Left ventricle myocardium superior (tissue), 1 donor: Measurements from ENCODE around the gene SLC12A5. TPM values are rescaled to one million over a fixed set of nuclear protein-coding genes. Genes with fewer than 3 reads are reported as not detected.

Experiments
- ATAC-seq: fragments of 200-7000 bp; cut with Tn5 transposase; one replicate; pipeline ENCODE4 v1.9.1; 2020; ENCODE audit warnings: mild to moderate bottlenecking, moderate library complexity
- DNase-seq: peaks from one replicate; pipeline ENCODE4 v3.0.0-alpha.2; 2020
- intact Hi-C: fragments of 100-400 bp; cut with micrococcal nuclease; formaldehyde crosslinking; loops from one replicate; pipeline ENCODE4 v1.11.0; 2022
- total RNA-seq: library from RNA; stranded (reverse); fragmentation: NEBNext Ultra II Directional; extraction: Animal tissue kit (Norgen Biotek cat#: 25700); gene quantifications from one replicate; pipeline ENCODE4 v1.2.1, GENCODE V29; 2021
- donor health status: DM: no; HTN: yes; CAD: no; lungs with severe emphysema.

Gene SLC12A5
- total RNA-seq, 1 donor from 2014 or later = 1.3 TPM

DNA sequence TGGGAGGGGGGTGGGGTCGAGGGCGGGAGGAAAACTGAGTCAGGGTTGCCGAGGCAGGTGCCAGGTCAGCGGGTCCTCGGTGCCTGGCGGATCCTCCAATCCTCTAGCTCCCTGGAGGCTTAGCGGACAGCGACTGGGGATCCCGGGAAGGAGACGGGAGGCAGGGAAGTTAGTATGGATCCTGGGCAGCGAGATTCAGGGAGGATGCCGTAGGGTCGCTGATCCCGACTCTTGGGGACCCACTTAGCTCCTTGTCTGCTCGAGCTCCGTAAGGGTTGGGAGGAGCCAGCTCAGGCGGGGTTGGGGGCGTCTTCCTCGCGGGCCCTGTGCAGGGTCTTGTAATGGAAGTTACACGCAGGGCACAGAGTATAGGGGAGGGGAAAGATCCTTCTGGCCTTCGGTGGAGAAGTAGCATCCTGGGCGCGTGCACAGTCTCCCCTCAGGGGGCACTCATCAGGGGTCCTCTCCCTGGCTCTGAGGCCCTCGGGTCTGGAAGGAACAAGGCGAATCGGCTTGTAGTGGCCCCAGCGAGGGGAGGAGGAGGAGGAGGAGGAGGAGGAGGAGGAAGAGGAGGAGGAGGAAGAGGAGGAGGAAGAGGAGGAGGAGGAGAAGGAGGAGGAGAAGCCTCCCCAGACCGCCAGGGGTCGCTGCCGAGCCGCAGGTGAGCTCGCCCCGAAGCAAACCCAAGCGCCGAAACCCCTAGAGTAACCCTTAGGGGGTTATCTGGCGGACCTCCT lies 6.4 kb upstream of the SLC12A5 start:
- DNase-seq = peak; percentile 74
- intact Hi-C loops = no loop called here
- ATAC-seq = peak; percentile 63

DNA sequence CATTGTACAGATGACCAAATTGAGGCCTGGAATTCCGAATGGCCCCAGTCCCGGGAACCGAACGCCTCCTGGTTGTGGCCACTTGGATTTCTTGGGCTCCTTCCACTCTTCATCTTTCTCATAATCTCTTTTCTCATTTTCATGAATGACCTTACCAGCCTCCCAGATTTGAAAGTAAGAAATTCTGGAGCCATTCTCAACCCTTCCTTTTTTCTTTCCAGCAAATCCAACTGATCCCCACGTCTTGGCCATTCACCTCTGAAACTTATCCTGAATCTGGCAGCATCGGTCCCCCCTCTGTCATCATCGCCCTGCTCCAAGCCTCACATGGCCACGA lies 5.9 kb upstream of the SLC12A5 start:
- intact Hi-C loops = no loop called here
- no peak for ATAC-seq

DNA sequence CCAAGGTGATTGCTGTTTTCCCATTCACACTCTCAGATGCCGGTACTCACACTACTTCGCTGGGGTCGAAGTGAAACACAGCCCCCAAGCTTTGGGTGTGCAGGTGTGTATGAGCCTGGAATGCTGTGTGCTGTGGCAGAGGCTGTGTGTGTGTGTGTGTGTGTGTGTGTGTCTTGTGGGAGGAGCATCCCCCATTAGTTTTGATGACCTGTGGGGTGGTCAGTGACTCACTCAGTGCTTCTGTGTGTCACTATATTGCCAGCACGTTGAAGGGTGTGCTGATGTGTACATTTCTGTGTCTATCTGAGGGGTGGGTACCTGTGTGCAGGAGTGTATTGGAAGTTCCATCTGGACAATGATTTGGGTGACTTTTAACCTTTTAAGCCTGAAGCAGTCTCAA lies 5.0 kb upstream of the SLC12A5 start:
- no peak for ATAC-seq
- intact Hi-C loops = no loop called here
- DNase-seq = no peak

More for the DNA sequence above, 5.9 kb upstream of the SLC12A5 start:
- no peak for DNase-seq

DNA sequence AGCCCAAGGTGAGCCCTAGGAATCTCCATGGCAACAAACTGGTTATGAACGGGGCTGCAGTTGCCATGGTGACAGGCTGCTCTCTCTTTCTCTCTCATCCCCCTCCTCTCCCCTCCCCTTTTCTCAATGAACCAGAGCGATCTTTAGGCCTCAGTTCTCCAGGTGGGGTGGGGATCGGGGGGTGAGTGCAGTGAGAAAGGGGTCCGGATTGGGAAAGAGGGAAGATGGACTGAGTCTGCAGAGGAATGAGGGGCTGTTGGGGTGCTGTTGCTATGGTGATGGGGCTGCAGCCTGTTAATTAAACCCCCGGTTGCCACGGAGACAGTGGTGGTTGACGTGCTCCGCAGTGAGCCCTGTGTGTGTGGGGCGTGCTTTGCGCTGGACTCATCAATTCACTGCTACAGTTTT lies 3.6 kb upstream of the SLC12A5 start:
- ATAC-seq (no peak), DNase-seq (no peak)
- intact Hi-C loops = no loop called here

DNA sequence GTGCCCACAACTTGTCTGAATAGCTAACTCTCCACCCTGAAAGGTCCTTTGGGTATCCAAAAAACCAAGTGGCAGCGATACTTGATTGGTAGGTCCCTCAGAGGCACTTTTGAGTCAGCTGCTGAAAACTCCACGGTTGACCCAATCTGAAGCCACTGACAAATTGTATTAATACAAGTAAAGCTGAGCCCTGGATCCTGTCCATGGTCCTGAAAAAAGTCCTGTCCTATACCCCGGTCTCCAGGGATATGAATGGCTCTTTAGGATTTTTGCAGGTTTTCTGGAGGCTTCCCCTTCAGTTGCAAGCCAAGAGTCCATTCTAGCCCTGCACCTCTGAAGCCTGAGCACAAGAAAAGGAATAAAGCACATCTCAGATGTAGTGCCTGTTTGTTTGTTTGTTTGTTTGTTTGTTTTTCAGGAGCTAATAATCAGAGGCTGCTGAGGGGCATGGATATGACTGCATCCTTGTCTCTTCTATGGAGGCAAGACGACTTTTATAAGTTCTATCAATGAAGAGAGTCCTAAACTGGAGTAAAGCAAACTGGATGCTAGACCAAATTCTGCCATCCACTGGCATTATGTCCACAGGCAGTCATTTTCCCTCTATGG lies 1.7 kb upstream of the SLC12A5 start:
- no peak for DNase-seq
- peak; percentile 15 for ATAC-seq
- intact Hi-C loops = no loop called here

DNA sequence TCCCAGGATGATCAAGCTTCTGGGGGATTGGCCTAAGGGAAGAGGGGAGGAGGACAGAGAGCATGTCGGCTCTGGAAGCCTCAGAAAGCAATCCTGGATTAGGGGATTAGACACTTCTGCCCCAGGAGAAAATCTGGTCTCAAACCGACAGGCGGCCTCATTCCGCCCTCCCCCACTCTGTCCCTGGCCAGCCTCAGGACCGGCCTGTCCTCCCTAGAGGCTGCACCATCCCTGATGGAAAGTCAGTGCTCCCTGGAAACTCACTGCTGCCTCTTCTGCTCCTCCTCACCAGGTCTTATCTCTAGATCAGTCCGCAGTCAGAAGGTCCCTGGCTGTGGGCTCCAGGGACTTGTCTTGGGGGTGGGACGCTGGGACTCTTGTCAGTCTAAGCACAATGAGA lies 905 bp upstream of the SLC12A5 start:
- intact Hi-C loops = no loop called here
- no peak for ATAC-seq
- no peak for DNase-seq

DNA sequence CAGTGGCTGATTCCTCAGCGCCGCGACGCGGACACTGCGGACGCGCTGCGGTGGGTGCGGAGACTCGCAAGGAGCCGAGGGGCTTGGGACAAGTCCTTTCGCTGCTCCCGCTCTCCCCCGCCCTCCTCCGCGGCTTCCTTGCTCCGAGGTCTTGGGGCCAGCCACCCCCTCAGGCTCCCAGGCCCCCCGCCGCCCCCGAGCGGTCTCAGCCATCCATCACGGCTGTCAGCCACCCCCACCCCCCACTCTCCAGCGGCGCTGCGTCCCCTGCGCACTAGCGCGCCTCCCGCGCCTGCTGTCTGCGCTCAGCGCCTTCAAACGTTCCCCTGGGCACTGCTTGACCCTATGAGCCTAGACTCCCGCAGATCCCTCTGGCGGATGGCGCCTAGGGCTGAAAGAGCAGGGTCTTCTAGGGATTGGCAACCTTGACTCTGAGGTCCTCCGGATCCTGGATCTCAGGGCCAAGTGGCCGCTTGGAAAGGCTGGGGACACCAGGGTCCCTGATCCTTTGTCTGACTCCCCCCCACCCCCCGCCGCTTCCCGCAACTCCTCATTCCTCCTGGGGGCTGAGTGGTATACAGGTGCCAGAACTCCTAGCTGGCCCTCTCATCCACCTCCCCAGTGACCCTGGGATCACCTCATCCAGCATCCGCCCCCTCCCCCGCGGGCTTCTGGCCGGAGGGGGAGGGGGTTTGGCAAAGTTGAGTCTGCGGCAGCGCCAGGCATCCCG lies 1.4 kb downstream of the SLC12A5 start:
- no peak for ATAC-seq
- no peak for DNase-seq
- intact Hi-C loops = no loop called here

DNA sequence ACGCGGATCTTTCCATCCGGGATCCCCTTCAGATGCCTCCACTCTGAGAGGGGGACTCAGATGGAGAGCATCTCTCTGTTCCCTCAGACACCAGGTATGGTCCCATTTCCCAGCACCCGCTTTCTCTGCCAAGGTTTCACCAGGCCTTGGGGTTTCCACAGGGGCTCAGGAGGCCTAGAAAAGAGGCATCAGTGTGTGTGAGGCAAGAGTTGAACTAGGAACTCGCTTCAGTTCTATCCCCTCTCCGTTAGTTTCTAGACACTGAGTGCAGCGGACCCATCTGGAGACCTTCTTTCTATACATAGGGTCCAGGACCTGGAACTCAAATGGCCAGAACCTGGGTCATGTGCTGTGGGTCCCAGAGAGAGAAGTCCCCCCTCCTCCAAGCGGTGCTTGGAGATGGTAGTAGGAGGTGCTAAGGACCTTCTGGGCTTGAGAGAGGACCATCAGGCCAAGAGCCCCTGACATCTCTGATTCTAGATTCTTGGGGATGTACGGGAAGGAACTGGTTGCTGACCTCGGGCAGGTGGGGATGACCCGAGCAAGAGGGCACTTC lies 2.1 kb downstream of the SLC12A5 start:
- ATAC-seq = no peak
- intact Hi-C loops = no loop called here
- no peak for DNase-seq

DNA sequence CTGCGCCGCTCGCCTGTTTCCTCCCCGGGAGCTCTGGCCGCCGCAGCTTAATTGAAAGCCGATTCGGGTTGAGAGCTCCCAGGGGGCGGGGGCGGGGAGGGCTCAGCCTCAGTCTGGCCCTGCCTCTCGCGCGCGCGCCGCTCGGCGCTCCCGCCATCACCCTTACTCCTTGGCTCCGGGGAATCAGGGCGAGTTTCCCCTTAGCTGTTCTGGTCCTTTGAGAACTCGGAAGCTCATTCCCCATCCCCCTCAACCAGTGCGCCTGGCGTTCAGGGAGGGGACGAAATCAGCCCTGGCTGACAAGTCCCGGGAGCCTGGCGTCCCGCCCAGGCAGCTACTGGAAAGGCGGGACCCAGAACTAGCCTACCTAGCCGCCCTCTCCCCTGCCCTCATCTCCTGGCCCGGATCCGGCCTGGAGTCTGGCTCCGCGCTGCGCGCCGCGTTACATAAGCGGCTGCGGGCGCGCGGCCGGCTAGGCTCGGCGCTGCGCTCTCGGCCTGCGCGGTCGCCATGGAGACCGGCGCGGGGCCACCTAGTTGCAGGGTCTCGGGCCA lies 2.8 kb downstream of the SLC12A5 start:
- DNase-seq (peak; percentile 62), ATAC-seq (peak; percentile 61)
- intact Hi-C loops = no loop called here

DNA sequence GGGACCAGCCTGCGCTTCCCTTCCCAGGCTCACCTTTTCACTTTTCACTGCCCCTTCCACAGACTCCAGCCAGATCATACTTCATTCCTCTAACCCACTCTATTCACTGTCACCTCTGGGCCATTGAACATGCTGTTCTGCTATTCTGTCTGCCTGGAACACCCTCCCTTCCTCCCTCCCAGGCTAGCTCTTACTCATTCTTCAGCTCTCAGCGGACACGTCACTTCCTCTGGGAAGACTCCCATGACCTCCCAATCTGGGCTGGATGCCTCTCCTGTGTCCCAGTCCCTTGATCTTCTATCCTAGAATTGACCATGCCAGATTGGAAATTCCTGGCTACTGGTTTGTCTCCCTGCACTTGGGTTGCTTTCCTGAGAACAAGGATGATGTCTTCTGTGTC lies 5.0 kb downstream of the SLC12A5 start:
- intact Hi-C loops = no loop called here
- DNase-seq = no peak
- no peak for ATAC-seq

DNA sequence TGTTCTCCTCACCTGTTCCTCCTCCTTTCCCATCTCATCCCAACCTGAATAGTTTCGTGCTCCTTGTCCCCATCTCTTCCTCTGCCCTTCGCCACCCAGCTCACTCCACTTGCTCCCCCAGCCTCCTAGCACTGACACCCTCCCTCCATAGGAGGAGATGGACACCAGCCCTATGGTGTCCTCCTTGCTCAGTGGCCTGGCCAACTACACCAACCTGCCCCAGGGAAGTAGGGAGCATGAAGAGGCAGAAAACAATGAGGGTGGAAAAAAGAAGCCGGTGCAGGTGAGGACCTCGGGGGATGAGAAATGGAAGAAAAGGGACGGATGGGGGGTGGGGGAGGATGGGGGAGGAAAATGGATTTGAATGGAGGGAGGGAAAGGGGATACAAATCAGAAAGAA lies 6.2 kb downstream of the SLC12A5 start:
- intact Hi-C loops = no loop called here
- no peak for ATAC-seq
- no peak for DNase-seq

DNA sequence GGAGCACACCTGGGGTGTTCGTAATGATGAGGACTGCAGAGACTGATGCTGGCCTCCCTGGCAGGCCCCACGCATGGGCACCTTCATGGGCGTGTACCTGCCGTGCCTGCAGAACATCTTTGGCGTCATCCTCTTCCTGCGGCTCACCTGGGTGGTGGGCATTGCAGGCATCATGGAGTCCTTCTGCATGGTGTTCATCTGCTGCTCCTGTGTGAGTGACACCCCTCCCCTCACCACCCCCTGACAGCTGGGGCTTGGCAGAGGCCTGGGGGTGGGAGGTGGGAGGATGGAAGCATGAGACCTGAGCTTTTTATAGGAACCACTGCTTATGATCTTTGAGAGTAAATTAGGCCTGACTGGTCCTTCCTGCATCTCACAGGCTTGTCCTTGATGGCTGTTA lies 6.7 kb downstream of the SLC12A5 start:
- intact Hi-C loops = no loop called here
- DNase-seq (no peak), ATAC-seq (no peak)

DNA sequence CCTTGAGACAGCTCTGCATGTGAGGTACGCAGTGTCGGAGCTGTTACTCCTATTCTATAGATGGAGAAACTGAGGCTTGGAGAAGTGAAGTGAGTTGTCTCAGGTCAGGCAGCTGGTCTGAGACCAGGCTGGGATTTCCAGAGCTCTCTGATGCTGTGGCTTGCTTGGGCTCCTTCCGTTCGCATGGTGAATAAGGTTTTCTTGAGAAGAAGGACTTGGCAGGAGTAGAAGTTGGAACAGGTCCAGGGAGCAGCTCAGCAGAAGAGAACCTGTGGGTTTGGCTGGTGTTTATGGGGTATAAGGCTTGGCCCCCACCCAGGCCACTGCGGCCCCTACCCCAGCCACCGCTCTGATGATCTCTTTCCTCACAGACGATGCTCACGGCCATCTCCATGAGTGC lies 7.4 kb downstream of the SLC12A5 start:
- ATAC-seq (no peak), DNase-seq (no peak)
- intact Hi-C loops = no loop called here

DNA sequence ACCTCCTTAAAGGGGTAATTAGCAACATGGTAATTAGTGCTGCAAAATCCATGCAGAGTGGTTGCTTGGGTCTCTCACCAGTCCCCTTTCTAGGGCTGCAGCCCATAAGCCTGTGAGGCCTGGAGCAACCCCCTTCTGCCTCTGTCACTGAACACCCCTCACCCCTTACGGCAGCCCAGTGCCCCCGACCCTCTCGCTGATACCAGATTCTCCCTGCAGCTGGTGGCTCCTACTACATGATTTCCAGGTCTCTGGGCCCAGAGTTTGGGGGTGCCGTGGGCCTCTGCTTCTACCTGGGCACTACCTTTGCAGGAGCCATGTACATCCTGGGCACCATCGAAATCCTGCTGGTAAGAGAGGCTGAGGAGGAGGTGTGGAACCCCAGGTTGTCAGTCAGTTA lies 8.0 kb downstream of the SLC12A5 start:
- no peak for DNase-seq
- no peak for ATAC-seq
- intact Hi-C loops = no loop called here

DNA sequence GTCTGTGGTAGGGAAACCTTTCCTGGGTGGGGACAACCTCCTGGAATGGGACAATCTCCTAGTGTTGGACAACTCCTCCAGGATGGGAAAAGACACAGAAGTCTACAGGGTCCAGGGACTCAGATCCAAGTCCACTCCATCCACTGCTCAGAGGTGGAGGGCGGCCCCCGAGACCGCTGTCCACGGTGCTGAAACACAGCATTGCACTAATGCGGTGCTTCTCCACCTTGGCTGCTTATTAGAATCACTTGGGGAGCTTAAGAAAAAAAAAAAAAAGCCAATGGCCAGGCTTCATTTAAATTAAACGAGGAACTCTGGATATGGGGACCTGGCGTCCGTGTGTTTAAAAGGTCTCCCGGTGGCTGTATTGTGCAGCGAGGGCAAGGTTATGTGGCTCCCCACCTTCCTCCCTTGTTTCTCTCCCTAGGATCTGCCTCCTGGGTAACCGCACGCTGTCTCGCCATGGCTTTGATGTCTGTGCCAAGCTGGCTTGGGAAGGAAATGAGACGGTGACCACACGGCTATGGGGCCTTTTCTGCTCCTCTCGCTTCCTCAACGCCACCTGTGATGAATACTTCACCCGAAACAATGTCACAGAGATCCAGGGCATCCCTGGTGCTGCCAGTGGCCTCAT lies 12.0 kb downstream of the SLC12A5 start:
- DNase-seq = peak; percentile 39
- intact Hi-C loops = no loop called here
- no peak for ATAC-seq

DNA sequence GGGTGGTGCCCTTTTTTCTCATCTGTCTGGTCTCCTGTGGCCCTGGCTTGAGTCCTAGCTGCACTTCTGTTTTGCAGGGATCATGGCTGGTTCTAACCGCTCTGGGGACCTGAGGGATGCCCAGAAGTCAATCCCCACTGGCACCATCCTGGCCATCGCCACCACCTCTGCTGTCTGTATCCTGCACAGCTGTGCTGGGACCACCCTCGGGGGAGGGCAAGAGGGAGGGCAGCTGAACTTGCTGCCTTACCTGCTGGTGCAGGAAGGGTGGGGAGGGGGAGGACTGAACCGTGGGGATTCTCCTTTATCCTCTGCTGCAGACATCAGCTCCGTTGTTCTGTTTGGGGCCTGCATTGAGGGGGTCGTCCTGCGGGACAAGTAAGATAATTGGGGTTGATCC lies 14.5 kb downstream of the SLC12A5 start:
- DNase-seq (no peak), ATAC-seq (no peak)
- intact Hi-C loops = no loop called here

DNA sequence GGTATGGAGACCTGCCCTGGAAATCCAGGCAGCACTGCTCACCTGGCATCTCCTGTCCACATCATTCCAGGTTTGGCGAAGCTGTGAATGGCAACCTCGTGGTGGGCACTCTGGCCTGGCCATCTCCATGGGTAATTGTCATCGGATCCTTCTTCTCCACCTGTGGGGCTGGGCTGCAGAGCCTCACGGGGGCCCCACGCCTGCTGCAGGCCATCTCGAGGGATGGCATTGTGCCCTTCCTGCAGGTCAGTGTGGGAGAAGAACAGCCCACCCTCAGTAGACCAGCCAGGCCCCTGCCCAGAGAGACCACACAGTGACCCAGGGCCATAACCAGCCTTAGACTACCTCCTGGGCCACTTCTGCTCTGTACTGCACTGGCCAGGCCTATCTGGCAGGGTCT lies 15.9 kb downstream of the SLC12A5 start:
- DNase-seq (no peak), ATAC-seq (no peak)
- intact Hi-C loops = no loop called here

DNA sequence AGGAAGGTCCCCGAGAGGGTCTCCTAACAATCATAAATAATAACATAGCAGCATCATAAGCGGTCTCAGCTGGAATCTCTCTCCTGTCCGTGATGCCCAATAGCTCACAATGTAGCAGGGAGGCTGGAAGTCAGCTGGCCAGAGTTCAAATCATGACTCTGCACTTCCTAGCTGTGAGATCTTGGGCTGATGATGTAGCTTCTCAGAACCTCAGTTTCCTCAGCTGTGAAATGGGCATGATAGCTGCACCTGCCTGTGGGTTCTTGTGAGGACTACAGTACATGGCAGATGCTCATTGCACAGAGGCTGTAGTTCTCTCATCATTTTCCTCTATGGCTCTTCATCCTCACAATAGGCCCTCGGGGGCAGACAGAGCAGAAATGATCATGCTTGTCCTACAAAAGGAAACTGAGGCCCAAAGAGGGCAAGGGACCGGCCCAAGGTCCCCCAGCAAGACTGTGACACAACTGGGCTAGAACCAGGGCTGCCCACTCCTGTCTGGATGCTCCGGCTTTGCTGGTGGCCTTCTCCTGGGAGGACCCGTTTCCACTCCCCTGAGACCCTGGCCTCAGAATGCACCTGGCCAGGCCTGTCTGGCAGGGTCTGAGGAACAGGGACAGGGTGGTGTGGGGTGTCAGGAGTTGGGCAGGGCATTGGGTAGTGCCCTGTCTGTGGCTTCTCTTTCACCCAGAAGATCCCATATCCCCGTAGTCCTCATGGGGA lies 17.7 kb downstream of the SLC12A5 start:
- intact Hi-C loops = no loop called here
- no peak for ATAC-seq
- no peak for DNase-seq

DNA sequence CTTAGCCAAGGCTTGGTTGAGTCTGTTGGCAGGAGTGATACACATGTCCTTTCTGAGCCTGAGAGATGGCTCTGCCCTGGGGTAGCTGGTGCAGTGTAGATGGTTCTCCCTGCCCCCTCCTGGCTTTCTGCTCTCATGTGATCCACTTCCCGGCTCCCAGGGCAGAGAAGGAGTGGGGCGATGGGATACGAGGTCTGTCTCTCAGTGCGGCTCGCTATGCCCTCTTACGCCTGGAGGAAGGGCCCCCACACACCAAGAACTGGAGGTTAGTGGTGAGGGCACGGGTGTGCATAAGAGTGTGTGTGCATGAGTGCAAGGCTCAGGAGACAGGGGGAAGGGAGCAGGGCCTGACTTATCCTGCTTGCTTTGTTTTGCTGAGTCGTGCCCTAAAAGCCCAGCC lies 18.8 kb downstream of the SLC12A5 start:
- DNase-seq (no peak), ATAC-seq (no peak)
- intact Hi-C loops = no loop called here
